Neural cell (in vitro differentiated cells): ENCODE data around the gene SPCS1. TPM values are rescaled to one million over a fixed set of nuclear protein-coding genes. Genes with fewer than 3 reads are reported as not detected.

Experiments
- H2AFZ ChIP-seq: fragments of 200-600, 300-800 bp; sonication (generic), shearing (Covaris generic); 2 replicates; pipeline ENCODE4 v1.6.0; 2014; ENCODE audit warnings: low read depth, mild to moderate bottlenecking, antibody characterized with exemption, low read length, moderate library complexity
- H3F3A ChIP-seq: fragments of 200-600 bp; shearing (Covaris generic); 2 replicates; pipeline ENCODE4 v1.6.1; 2016; ENCODE audit warnings: mild to moderate bottlenecking, moderate library complexity, mixed read lengths, antibody characterized with exemption, low read length; ENCODE audit not compliant: insufficient read depth, poor library complexity, severe bottlenecking
- H3K27ac ChIP-seq: fragments of 200-600, 300-800 bp; sonication (generic), shearing (Covaris generic); 2 replicates; pipeline ENCODE4 v1.5.1; 2014; ENCODE audit warnings: mild to moderate bottlenecking, low read length, moderate library complexity
- H3K27me3 ChIP-seq: fragments of 300-800, 200-600 bp; sonication (generic), shearing (Covaris generic); 2 replicates; pipeline ENCODE4 v1.6.0; 2014; ENCODE audit warnings: mild to moderate bottlenecking, low read depth, low read length, moderate library complexity; ENCODE audit not compliant: insufficient read depth
- H3K36me3 ChIP-seq: fragments of 300-800, 200-600 bp; sonication (generic), shearing (Covaris generic); 2 replicates; pipeline ENCODE4 v1.5.1; 2014; ENCODE audit warnings: mild to moderate bottlenecking, antibody characterized with exemption, low read length, moderate library complexity; ENCODE audit not compliant: insufficient read depth
- H3K4me2 ChIP-seq: fragments of 300-800, 200-600 bp; sonication (generic), shearing (Covaris generic); 2 replicates; pipeline ENCODE4 v1.6.0; 2014; ENCODE audit warnings: mild to moderate bottlenecking, low read length
- H3K4me3 ChIP-seq: fragments of 300-800, 200-600 bp; sonication (generic), shearing (Covaris generic); 2 replicates; pipeline ENCODE4 v1.5.1; 2014; ENCODE audit warnings: mild to moderate bottlenecking, low read length, moderate library complexity
- H3K79me2 ChIP-seq: fragments of 200-600 bp; shearing (Covaris generic); replicated peaks from 2 replicates; pipeline ENCODE4 v1.6.0; 2014; ENCODE audit warnings: mild to moderate bottlenecking, low read length, moderate library complexity; ENCODE audit not compliant: insufficient read depth
- H3K9ac ChIP-seq: fragments of 300-800, 200-600 bp; sonication (generic), shearing (Covaris generic); 2 replicates; pipeline ENCODE4 v1.6.1; 2016; ENCODE audit warnings: mild to moderate bottlenecking, low read length, mixed read lengths
- H3K9me2 ChIP-seq: fragments of 200-600 bp; shearing (Covaris generic); 2 replicates; pipeline ENCODE4 v1.6.1; 2016; ENCODE audit warnings: mild to moderate bottlenecking, low read length, mixed read lengths; ENCODE audit not compliant: insufficient read depth
- H3K9me3 ChIP-seq: fragments of 200-600, 300-800 bp; sonication (generic), shearing (Covaris generic); 2 replicates; pipeline ENCODE4 v1.6.1; 2016; ENCODE audit warnings: mild to moderate bottlenecking, mixed run types, low read length, moderate library complexity, mixed read lengths
- H4K20me1 ChIP-seq: fragments of 200-600 bp; shearing (Covaris generic); 2 replicates; pipeline ENCODE4 v1.6.1; 2016; ENCODE audit warnings: mild to moderate bottlenecking, mixed run types; ENCODE audit not compliant: insufficient read depth
- EP300 ChIP-seq: fragments of 450-650 bp; conservative IDR thresholded peaks from 2 replicates; pipeline ENCODE4 v1.6.1; 2014; ENCODE audit warnings: antibody characterized with exemption, mild to moderate bottlenecking, moderate library complexity; ENCODE audit not compliant: poor library complexity, severe bottlenecking
- EZH2 ChIP-seq: fragments of 200-600, 300-800 bp; shearing (Covaris generic), sonication (generic); IDR thresholded peaks from 2 replicates; pipeline ENCODE4 v1.6.1; 2014; ENCODE audit warnings: antibody characterized with exemption, low read length, borderline replicate concordance, mild to moderate bottlenecking; ENCODE audit not compliant: insufficient read depth, poor library complexity, severe bottlenecking
- MXI1 ChIP-seq: fragments of 450-650 bp; conservative IDR thresholded peaks from 2 replicates; pipeline ENCODE4 v1.6.1; 2014; ENCODE audit warnings: antibody characterized with exemption, mild to moderate bottlenecking; ENCODE audit not compliant: poor library complexity, severe bottlenecking
- POLR2AphosphoS5 ChIP-seq: IDR thresholded peaks from 2 replicates; pipeline ENCODE4 v1.6.1; 2012
- RAD21 ChIP-seq: fragments of 450-650 bp; conservative IDR thresholded peaks from 2 replicates; pipeline ENCODE4 v1.6.1; 2014; ENCODE audit warnings: antibody characterized with exemption, mild to moderate bottlenecking, moderate library complexity
- SMC3 ChIP-seq: fragments of 450-650 bp; conservative IDR thresholded peaks from 2 replicates; pipeline ENCODE4 v1.6.1; 2014; ENCODE audit warnings: antibody characterized with exemption, mild to moderate bottlenecking, moderate library complexity; ENCODE audit not compliant: poor library complexity
- TAF1 ChIP-seq: IDR thresholded peaks from 2 replicates; pipeline ENCODE4 v1.6.1; 2012; ENCODE audit warnings: low read depth
- polyA plus RNA-seq: library from polyadenylated mRNA; depleted of rRNA; stranded (reverse); fragments of >200 nt; gene quantifications from 2 replicates; pipeline ENCODE4 v1.2.3, GENCODE V29; 2014
- TF ChIP-seq, protein P1 (sequence below): IDR thresholded peaks from 2 replicates; pipeline ENCODE4 v1.6.1; 2012; ENCODE audit warnings: borderline replicate concordance
- TF ChIP-seq, protein P2 (sequence below): fragments of 450-650 bp; IDR thresholded peaks from 2 replicates; pipeline ENCODE4 v1.5.1; 2014; ENCODE audit warnings: antibody characterized with exemption, mild to moderate bottlenecking, moderate library complexity; ENCODE audit not compliant: poor library complexity, severe bottlenecking

Gene SPCS1
- polyA plus RNA-seq, 1 donor from 2014 or later, result 97.4 TPM

- Histone ChIP-seq H3K4me3 (no peak overlapping the region), H3K27ac (no peak overlapping the region), H3K36me3 (peaks cover 3% of the 10 kb centered on the region), H3K9me2 (no peaks in the 10 kb centered on the region), H3K4me2 (no peak overlapping the region), H3F3A (no peaks in the 10 kb centered on the region), H2AFZ (no peak overlapping the region), H3K9ac (no peak overlapping the region), H3K9me3 (no peaks in the 10 kb centered on the region), H3K27me3 (no peaks in the 10 kb centered on the region), H4K20me1 (no peaks in the 10 kb centered on the region), H3K79me2 (peaks cover 48% of the 10 kb centered on the region)
- TF ChIP-seq EP300 (no peak), POLR2AphosphoS5 (no peak), RAD21 (no peak), MXI1 (no peak), TAF1 (no peak), SMC3 (no peak), EZH2 (no peak)
- TF ChIP-seq, protein P1, sequence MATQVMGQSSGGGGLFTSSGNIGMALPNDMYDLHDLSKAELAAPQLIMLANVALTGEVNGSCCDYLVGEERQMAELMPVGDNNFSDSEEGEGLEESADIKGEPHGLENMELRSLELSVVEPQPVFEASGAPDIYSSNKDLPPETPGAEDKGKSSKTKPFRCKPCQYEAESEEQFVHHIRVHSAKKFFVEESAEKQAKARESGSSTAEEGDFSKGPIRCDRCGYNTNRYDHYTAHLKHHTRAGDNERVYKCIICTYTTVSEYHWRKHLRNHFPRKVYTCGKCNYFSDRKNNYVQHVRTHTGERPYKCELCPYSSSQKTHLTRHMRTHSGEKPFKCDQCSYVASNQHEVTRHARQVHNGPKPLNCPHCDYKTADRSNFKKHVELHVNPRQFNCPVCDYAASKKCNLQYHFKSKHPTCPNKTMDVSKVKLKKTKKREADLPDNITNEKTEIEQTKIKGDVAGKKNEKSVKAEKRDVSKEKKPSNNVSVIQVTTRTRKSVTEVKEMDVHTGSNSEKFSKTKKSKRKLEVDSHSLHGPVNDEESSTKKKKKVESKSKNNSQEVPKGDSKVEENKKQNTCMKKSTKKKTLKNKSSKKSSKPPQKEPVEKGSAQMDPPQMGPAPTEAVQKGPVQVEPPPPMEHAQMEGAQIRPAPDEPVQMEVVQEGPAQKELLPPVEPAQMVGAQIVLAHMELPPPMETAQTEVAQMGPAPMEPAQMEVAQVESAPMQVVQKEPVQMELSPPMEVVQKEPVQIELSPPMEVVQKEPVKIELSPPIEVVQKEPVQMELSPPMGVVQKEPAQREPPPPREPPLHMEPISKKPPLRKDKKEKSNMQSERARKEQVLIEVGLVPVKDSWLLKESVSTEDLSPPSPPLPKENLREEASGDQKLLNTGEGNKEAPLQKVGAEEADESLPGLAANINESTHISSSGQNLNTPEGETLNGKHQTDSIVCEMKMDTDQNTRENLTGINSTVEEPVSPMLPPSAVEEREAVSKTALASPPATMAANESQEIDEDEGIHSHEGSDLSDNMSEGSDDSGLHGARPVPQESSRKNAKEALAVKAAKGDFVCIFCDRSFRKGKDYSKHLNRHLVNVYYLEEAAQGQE, result no peak
- TF ChIP-seq, protein P2, sequence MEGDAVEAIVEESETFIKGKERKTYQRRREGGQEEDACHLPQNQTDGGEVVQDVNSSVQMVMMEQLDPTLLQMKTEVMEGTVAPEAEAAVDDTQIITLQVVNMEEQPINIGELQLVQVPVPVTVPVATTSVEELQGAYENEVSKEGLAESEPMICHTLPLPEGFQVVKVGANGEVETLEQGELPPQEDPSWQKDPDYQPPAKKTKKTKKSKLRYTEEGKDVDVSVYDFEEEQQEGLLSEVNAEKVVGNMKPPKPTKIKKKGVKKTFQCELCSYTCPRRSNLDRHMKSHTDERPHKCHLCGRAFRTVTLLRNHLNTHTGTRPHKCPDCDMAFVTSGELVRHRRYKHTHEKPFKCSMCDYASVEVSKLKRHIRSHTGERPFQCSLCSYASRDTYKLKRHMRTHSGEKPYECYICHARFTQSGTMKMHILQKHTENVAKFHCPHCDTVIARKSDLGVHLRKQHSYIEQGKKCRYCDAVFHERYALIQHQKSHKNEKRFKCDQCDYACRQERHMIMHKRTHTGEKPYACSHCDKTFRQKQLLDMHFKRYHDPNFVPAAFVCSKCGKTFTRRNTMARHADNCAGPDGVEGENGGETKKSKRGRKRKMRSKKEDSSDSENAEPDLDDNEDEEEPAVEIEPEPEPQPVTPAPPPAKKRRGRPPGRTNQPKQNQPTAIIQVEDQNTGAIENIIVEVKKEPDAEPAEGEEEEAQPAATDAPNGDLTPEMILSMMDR, result no peak
These were observed 26.7 kb upstream of the SPCS1 start for GRCh38 chr3:52679199-52679538.

DNA sequence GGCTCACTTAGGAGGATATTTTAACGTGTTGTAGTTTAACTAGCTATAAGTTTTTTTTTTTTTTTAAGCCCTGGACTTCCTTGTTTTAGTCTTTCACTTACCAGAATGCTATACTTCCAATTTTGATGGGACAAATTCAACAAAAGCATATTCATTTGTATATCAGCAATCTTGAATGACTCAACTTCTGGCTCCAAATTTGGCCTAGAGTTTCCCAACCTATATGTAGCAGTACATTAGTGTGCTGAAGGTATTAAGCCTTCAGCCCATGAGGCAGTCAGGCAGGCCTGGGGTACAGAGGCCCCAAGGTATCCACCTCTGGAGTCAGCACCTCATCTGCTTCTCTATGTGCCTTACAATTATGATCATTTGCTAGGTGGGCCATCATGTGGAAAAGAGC, 26.1 kb upstream of the SPCS1 start:
- Histone ChIP-seq H3K4me2 (no peak overlapping the region), H3K9ac (no peak overlapping the region), H2AFZ (no peak overlapping the region), H3F3A (no peaks in the 10 kb centered on the region), H3K4me3 (no peak overlapping the region), H3K79me2 (peaks cover 53% of the 10 kb centered on the region), H3K27ac (no peak overlapping the region), H3K9me2 (no peaks in the 10 kb centered on the region), H3K36me3 (peaks cover 3% of the 10 kb centered on the region), H3K27me3 (no peaks in the 10 kb centered on the region), H3K9me3 (no peaks in the 10 kb centered on the region), H4K20me1 (no peaks in the 10 kb centered on the region)
- TF ChIP-seq RAD21, result no peak
- TF ChIP-seq, protein P1, result no peak
